ENCODE results near the gene C4BPB.

DNA sequence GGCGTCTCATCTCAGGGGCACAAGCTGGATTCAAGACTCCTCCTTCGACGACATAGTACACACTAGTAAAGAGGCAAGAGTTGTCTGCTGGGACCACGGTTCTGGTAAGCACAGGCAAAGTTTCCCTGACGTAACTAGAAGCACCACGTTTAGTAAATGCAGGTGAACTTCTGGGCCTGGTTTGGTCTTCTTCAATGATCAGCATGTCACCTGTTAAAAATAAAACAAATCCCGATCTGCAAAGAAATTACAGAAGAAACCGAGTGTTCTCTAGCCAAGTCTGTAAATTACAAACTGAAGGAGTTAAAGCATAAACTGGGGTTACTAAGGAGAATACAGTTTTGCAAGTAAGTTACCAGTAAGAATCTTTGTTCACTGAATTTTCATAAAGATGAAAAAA, 39.1 kb upstream of the C4BPB start:
- TF ChIP-seq POLR2A (IDR thresholded peaks at IDR 0.05) (no peak), CTCF (IDR thresholded peaks at IDR 0.05 in 8 of 11, conservative IDR thresholded peaks at IDR 0.05 in 3 of 11) (no peak)
